Suppressor macrophage treated with lipopolysaccharide for 1 hour (primary cell): ENCODE data around the gene DSTN.
A peak's percentile ranks its signal among the peaks of the same experiment; 100 is the strongest.

Experiments used
- DNase-seq, 3 donors: peaks; one replicate each; pipeline ENCODE4 v3.0.0-alpha.2; 2020 to 2022

Gene DSTN

DNA sequence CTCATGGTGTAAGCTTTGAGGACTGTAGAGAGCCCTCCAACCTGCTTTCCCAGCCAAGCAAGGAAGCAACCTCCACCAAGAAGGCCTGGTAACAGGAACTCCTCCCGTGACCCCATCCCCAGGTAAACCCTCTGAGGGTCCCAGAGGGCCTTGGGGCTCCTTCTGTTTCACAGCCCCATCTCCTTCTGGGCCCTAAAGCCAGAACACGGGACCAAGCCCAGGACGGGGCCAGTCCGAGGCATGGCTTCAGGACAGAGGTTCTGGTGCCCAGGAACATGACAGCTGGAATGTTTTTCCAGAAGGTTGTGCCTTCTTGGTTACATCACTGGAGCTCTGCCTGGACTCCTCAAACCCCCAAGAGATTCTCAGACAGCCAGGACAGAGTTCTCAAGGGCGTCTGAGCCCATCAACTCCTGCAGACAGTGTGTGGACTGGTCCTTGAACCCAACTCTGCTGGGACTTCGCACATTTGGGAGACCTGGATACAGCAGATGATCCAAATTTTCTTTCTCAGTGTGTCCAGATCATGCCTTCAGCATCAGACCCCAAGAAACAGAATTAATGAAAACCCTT, 69.0 kb downstream of the DSTN start:
- DNase-seq: no peak

DNA sequence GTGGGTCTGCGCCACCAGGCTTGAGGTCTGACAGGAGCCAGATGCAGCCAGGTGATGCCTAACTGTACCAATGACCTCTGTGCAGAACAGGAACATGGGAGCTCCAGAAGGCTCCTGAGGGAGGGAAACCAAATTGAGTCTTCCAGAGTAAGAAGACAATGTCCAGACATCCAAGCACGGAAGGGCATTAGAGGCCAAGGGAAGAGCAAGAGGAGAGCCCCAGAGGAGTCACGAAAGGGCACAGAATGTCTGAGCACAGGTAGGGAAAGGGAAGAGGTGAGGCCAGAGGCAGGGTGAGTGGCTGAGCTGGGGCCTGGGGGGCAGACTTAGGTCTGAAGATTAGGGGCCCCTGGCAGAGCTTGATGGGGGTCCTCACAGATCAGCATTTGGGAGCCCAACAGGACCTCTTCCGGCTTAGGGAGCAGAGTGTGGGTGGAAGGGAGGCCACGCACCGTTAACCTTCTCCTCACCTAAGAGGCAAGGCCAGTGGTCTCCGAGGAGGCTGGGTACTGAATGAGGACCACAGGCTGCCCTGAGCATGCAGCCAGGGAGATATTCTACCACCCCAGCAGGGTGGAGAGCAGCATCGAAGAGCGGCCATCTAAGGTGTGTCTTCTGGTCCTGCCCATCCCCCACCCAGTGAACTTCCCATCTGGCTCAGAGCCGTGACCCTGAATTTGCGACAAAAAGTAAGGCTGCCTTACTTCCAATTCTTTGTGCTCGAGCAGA, 70.4 kb downstream of the DSTN start:
- no peak for DNase-seq

DNA sequence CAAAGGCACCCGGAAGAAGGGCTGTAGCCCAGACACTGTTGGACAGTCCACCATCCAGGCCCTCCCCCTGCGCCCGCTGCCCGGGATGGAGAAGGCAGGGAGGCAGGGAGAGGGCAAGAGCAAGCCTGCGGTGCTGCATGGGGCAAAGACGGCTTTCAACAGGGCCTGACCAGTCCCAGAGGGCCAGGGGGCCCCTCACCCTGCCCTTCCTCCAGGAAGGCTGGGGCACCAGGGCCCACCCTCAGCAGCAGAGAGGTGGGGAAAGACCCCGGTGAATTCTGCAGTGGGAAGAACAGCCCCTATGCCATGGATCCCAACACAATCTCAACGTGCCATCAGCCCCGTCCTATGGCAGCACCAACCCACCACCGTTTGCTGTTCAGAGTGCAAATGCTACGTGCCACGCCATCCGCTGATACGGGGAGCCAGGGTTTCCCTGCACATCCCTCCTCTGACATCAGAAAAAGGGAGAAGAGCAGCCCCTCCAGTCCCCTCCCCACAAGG, 71.1 kb downstream of the DSTN start:
- no peak for DNase-seq

- DNase-seq: no peak
These were observed 71.7 kb downstream of the DSTN start for GRCh38 chr20:17641520-17641964.

DNA sequence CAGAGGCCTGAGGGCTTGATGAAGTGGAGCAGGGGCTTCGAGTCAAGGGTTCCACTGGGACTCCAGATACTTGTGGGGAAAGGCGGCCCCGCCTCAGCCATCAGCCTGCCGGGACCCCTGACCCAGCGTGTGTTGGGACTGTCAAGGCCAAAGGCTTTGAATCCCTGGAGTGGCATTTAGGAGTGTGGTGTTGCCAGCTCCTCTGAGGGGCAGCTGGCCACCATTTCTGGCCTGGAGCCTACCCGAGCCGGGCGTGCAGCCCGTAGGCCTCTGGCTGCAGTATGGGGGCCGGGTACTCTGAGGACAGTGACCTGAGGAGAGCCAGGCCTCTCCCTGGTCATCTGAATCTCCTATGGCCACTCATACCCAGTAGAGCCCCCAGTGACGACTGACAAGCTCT, 72.1 kb downstream of the DSTN start:
- DNase-seq: no peak

DNA sequence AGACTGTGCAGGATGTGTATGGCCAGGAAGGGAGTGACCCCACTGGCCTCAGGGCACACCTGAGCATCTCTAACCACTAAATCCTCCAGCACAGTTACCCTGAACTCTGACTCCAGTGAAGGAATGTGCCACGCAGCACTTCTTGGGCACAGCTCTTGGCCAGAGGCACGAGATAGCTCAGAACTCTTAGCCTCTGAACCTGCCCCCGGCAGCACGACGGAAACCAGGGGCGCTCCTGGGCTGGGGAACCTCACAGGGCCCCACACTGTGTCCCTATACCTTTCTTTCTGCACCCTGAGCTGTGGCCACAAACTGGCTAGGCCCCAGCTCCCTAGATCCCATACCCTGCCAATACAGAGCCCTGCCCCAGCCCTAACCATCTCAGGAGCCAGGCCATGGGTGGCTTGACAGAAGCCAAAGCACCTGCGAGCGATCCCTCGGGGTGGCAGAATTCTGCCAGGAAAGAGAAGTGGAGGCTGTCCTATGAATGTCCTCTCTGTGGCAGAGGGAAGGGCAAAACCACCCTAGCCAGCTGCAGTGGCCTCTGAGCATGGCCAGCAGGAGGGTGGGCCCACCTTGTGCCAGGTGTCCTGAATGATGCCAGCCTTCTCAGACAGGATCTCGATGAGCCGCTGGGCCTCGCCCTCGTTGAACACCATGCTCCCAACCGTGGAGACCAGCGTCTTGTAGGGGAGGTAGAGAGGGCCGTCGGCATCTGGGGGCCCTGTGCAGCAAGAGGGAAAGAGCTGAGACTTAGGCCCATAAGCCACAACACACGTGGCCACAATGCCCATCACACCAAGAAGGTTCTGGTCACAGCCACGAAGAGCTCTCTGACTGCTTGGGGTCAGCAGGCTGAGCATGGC, 72.8 kb downstream of the DSTN start:
- DNase-seq: no peak

DNA sequence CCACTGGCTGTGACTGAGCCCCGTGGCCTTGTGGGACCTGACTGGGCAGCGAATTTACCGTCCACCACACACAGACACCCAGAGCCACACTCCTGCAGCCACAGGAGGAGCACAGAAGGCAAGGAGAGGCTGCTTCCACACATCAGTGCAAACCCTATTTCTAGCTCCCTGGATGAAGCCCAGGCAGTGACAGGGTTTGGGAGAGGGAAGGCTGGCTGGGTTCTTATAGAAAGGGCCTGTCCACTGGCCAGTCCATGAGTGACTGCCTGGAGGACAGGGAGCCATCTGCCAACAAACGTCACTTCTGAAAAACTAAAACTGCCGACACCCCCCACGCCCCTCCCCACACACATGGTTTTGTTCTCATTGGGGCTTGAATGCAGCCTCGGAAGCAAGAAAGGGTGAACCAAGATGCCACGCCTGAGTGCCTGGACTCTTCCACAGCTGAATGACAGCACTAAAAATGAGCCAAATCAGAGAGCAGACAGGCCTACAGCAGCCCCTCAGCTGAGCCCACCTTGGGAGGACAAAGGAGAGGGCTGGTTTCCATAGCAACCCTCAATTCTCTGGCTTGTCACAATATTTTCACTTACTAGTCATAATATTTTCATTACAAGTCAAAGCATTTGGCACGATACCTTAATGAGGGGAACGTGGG, 73.8 kb downstream of the DSTN start:
- no peak for DNase-seq

DNA sequence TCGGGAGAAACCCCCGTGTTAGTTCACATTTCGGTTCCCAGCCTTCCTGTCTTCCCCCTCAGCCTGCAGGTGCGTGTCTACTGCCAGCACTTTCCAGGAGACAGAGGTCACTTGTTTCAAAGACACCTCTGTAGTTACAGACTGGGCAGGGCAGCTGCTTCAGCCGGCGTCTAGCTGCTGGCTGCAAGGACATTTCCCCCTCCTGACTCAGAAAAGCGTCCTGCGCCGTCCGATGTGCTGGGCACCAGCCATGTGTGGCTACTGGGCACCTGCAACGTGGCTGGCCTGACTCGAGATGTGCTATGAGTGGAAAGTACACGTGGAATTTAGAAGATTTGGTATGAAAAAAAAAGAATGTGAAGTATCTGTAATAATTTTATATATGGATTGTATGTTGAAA, 74.6 kb downstream of the DSTN start:
- no peak for DNase-seq

GRCh38 chr20:17645010-17645409, 75.1 kb downstream of the DSTN start:
- DNase-seq: no peak

DNA sequence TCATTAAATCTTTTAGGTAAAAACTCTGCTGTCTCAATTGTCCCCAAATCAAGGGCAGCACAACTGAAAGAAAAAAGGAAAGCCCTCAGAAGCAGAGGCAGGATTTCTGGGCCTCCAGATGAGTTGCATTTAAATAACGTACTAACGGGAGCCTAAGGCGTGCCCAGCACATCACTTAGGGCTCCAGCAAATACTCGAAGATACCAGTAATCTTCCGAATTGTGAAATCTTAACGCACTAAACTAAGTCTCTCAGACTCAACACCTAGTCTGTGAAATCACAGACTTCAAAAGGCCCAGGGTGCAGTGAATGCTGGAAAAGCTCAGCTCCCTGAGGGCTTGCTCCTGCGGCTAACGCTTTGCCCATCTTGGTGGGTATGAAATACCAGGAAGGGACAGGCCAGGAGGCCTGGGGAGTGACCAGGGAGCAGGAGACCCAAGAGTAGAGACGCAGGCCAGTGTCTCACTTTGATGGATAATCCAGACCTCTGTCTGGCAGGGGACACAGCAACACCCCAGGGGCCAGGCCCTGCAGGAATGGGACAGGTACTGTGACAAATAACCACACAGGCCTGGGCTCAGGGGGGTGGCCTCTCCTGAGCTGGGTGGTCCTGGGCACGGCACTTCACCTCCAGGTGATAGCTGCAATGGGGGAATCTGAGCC, 75.8 kb downstream of the DSTN start:
- DNase-seq: no peak

DNA sequence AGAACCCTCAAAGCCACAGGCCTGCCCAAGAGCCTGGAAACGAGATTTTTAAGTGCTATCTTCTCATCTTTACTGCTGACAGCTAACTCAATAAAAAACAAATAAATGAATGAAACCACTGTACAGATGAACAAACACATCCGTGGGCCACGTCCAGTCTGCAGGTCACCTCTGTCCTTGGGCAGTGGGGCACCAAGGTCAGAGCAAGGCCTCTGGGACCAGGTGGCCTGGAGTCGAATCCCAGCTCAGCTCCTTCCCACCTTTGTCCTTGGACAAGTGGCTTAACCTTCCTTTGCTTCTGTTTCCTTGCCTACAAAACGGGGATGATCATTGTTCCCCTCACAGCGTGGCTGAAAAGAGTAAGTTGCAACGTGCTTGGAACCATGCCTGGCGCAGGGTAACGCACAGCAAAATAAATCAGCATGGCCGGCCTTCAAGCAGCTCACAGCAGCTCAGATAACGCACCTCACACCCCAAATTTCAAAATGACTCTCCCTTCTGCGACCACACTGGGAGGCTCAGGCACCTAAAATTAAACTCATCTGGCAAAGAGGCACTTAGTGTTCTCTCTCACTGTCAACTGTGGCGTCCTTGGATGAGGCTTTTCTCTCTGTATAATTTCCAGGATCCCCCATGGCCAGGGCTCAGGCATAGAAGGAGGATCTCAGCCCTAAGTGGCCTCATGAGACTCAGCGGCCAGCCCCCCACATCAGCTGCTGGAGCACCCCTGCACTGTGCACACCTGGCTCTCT, 76.5 kb downstream of the DSTN start:
- no peak for DNase-seq

GRCh38 chr20:17646961-17647301, 77.1 kb downstream of the DSTN start:
- DNase-seq: no peak

DNA sequence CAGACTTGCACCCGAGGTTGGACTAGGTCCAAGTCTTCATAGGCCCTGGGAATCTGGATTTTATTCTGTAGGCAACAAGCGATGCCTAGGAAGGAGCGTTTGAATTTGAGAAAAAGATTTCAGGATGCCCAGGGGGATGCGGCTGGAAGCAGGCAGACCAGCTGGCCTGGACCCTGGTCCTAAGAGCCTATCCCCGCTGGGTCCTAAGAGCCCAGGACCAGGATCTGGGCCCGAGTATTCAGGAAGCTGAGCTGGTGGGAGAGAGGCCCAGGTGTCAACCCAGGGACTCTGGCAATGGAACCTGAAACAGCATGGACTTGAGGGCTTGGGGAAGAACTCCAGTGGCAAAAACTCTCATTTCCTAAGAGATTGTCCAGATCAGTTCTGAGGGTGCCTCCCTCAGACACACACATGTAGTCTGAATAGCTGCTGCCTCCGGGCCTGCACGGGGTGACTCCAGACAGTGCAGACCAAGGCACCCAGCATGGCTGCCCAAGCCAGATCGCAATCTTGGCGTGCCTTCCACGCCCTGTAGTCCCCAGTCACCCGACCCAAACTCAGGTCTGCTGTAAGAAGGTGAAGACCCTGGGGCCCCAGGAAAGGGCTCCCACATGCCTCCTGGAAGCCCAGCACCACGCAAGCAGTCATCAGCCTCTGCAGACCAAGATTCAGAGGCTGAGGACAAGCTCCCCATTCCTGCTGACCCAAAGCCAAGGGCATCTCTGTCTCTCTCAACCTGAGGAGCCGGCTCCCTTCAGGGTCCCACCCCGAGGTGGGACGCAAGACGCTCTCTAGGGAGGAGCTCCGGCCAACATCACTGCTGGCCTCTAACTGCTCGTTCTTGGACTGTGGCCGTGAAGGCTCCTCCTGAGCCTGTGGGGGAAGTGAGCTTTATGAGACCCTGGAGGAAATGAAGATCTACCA, 77.8 kb downstream of the DSTN start:
- DNase-seq: no peak

DNA sequence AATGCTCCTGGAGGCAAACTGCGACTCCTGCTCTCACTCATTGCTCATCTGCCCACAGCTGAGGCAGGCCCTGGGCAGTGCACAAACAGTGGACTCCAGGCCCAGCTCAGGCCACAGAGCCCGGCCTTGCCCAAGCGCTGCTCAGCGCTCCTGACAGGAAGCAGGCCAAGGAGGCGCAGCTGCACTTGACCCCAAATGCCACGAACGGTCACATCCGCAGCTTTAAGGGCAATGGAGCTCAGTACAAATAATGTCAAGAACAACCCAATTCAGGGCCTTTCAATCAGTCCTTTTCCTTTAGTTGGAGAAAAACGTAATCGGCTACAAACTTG, 78.4 kb downstream of the DSTN start:
- DNase-seq: peak in 2 of 3 donors; percentile 18 to 44

DNA sequence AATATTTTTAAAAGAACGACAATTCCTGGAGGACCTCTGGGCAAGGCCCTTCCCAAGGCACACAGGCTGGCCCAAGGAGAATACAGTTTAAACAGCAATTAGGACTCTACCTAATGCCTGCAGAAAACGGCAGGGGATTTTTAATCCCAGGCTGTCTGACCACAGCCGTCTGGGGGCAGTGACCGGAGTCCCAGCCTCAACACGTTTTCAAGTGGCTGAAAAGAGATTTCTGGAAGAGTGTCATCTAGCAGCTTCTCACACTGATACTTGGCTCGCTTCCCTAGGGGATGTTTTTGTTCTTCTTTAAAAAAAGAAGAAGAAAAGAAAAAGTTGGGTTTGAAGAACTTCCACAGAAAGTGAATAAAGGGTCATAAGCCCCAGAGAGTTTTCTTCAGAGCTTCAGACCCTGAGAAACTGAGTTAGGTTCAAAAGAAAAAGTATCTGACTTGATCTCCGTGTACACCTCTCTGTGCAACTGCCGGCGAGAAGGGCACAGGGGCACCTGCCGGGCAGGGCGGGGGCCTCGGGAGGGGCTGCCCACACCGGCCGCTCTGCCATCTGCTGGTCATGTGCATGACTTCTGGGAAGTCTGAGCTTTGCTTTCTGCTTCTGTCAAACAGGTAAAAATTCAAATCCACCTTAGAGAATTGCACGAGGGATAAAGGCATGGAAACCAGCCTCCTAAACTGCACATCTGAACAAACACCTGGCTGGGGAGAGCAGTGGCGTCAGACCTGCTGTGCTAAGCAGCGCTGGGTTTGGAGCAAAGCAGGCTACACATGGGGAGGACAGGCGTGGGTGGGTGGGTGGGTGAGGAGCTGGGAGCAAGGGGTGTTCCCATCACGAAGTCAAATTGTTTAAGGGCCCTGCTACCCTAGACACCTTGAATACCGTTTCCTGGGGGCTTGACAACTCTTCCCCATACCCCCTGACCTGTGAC, 79.2 kb downstream of the DSTN start:
- peak; percentile 18 to 37 (median 26) for DNase-seq

- DNase-seq: no peak
These were observed 80.6 kb downstream of the DSTN start for GRCh38 chr20:17650301-17651128.

- peak in 1 of 3 donors; percentile 18 for DNase-seq
These were observed 81.4 kb downstream of the DSTN start for GRCh38 chr20:17651129-17651759.

- DNase-seq: no peak
These were observed 82.0 kb downstream of the DSTN start for GRCh38 chr20:17651760-17652388.
